ENCODE measurements around the gene SYT1.

SYT1 gene

DNA sequence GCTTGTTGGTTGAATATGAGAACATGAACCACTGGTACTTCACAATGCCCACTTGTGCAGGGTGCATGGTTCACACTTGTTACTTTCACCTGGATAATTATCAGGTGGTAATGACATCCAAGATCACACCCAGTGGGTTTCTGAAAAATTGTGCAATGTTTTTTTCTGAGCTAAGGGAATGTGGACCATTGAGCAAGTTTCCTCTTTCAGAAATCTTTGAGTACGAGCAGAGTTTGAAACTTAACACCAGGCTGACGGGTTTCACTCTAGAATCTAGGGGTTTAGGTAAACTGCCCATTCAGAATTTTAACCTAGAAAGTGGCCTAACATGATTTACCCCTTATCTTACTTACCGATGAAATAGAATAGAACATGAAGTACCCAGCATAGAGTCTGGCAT lies 436.6 kb downstream of the SYT1 start:
- DNase-seq = no peak

- no peak for DNase-seq
Measured at GRCh38 chr12:79302162-79302814, 437.7 kb downstream of the SYT1 start.

DNA sequence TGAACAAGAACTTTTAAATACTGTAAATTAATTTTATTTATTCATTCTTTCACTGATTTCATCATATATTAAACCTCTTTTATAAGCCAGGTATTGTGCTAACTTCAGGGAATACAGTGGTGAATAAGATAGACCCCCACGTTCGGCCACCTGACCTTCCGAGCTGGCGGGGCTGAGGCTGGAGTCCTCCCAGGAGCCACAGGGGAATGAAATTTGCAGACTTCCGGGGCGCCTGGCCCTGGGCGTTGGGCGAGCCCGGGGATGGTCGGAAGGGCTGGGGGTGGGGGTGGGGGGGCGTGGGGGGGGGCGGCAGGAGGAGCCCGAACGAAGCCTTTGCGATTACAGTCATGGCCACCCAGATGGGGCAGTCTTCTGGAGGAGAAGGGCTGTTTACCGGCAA lies 442.8 kb downstream of the SYT1 start:
- no peak for DNase-seq

DNA sequence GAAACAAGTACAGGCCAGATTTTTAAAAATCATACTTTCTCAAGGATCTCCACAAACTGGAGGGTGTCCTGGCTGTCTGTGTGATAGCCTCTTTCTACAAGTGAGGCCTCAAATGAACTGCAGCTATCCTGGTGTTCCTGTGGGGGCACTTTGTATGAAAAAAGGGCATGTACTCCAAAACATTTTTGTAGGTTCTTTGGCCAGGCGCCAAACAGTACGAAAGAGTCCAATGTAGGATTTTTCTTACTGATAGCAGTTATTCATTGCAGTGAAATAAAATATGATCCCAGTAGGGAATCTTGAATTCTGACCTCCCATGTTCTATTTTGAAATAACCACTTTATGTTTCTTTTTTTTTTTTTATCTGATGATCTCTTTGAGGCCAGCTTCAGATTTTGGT lies 444.5 kb downstream of the SYT1 start:
- no peak for DNase-seq

GRCh38 chr12:79317179-79317847 lies 452.7 kb downstream of the SYT1 start:
- no peak for DNase-seq

- DNase-seq = no peak
Measured at GRCh38 chr12:79322905-79323304, 458.3 kb downstream of the SYT1 start.

DNA sequence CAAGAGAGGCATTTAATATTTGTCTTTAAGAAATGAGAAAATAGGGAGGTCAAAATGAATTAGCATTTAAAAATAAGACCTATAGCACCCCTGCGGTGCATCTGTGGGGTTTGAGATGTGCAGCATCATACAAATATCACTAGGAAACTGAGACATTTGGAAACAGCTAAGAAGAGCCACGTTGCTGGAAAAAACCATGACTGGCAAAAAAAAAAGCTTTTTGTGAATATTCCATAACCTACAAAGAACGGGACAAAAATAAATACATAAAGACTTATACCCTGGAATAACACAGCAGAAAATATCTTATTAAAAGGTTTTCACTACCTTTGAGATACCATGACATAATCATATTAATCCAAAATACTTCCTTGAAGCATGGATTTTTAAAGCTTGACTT lies 460.0 kb downstream of the SYT1 start:
- DNase-seq = no peak

DNA sequence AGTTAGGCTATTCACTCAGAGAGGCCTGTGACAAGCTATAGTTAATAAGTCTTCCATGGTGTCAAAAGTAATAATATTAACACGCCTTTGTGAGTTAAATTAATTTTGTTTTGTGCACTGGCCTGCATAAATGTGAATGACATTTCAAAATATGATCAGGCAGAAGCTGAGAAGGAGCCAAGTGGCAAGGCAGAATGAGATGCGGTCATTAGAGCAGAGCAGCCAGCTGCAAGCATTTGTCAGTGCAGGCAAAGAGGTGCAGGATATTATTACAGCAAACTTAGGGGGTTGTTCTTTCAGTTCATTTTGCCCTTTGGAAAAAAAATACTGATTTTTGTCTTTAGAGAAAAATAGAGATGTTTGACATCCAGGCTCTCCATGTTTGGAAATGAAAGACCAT lies 461.6 kb downstream of the SYT1 start:
- no peak for DNase-seq

GRCh38 chr12:79326663-79327062 lies 462.1 kb downstream of the SYT1 start:
- no peak for DNase-seq

DNA sequence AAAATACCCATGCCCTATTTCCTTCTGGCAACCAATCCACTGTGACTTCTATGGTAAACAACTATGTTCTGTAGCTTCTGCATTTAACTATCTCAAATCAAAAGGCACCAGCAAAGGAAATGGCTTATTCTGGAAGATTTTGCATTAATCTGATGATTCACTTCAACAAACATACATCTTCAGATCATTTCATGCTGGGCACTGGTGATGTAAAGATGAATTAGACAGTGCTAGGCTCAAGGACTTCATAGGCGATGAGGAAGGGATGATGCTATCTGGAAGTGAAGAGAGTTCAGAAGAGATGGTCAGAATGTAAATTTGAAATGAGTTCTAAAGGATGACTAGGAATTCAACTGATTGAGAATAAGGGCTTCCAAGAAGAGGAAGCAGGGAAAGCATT lies 462.9 kb downstream of the SYT1 start:
- no peak for DNase-seq

DNA sequence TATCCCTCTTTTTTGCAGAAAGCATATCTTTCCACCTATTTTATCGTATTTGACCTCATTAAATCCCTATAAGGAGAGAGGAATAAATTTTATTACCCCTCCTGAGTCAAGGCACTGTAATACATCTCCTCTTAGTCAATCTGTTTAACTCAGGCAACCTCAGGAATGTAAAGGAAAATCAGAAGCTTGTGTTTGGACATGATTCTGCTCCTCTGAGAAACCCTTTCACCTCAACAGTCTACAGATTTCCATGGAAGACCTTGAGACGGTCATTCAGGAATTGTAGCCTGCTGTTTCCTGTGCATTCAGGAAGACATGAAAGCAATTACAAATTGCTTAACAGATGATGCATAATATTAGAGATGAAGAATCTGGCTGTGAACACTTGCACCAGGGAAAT lies 465.4 kb downstream of the SYT1 start:
- no peak for DNase-seq

DNA sequence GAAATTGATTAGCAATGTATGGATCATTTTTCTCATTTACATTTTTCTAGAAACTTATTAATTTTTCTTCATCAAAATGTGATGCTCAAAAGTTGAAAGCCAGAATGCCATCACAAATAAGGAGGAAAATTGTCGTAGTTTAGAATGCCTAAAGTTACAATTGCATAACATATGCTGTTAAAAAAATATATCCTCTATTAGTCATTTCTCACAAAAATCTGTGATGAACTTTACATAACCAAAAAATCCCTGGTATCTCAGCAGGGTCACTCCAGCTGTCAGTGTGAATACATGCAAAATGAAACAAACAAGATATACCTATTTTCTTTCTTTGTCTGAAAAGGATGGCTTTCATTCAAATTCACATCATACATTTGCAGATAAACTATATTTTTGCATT lies 467.3 kb downstream of the SYT1 start:
- no peak for DNase-seq

- DNase-seq = no peak
Measured at GRCh38 chr12:79333144-79333543, 468.6 kb downstream of the SYT1 start.

DNA sequence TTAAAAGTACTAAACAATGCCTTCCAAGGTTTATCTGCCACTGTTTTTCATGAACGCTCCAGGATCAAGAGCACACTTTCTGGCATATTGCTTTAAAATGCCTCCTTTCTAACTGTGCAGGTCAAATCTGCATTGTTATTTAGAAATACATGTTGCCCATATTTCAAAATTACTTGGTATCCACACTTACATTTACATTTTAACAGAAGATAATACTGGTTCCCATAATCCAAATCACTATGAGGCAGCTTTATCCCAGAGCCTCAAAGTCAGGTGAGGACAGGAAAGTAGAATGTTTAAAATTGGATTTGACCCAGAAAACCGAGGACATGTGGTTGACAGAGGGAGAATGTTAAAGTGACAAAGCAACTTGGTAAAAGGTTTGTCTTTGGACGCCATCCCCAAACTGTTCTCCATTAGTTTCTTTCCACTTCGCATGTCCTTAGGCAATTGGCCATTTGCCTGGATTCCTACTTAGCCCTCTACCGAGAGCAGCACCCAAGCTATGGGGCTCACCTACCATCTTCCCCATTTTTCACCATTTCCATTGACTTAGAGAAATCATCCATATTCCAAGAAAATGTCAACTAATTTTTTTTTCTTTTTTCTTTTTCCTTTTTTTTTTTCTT lies 473.2 kb downstream of the SYT1 start:
- DNase-seq = no peak

- peak; percentile 11 for DNase-seq
Measured at GRCh38 chr12:79344855-79345847, 480.6 kb downstream of the SYT1 start.

DNA sequence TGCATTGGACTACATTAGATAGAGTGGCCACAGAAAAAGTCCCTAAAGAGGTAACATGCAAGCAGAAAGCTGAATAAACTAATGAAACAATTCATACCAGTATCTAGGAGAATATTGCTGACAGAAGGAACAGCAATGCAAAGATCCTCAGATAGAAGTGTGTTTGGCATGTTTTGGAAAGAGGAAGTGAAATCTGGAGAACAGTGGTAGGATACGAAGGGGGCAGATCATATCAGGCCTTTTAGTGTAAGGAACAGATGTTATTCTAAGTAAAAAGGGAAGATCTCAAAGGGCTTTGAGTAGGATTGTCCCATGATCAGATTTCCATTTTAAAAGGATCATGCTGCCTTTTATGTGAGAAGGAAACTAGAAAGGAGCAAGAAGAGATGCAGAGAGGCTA lies 483.3 kb downstream of the SYT1 start:
- DNase-seq = no peak

- no peak for DNase-seq
Measured at GRCh38 chr12:79351251-79351650, 486.7 kb downstream of the SYT1 start.

DNA sequence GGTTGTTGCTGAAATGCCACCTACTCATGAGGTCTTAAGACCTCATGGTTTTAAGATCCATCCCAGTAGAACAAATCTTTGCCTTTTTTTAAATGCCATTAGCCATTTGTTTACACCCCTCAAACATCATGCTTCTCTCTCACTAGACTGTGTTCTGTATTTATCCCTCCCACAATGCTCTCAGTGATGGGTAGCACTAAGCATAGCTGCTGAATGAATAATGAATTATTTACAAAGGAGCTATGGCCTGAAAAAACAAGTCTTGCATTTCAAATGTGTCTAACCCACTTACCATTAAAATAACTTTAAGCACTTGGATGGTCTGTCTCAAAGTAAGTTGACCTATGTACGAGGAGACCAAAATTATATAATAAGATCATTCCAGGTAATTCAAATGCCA lies 491.6 kb downstream of the SYT1 start:
- no peak for DNase-seq

GRCh38 chr12:79357048-79357447 lies 492.5 kb downstream of the SYT1 start:
- no peak for DNase-seq

GRCh38 chr12:79358716-79359300 lies 494.2 kb downstream of the SYT1 start:
- no peak for DNase-seq

GRCh38 chr12:79360286-79360685 lies 495.7 kb downstream of the SYT1 start:
- no peak for DNase-seq

DNA sequence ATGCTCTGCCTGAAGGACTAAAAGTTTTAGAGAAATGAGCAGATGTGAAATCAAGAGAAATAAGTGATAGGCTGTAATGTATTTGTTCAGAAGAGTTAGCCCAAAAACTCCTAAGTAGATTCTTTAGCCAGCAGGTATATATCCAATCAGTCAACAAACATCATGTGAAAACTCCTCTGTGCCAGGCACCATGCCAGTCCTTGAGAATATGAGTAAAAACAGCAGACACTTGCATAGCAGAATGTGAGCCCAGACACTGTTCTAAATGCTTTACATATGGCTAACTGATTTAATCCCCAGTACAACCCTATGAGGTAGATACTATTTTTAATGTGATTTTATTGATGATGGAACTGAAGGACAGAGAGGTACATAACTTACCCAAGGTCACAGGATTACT lies 496.4 kb downstream of the SYT1 start:
- DNase-seq = no peak

- DNase-seq = no peak
Measured at GRCh38 chr12:79364197-79364596, 499.6 kb downstream of the SYT1 start.
